Activated effector memory CD4-positive, alpha-beta T cell treated with anti-CD3 and anti-CD28 coated beads, Interleukin-2, amount 50 U/mL, for 16 hours (primary cell): Measurements from ENCODE around the gene FBXO31.
"Not testable (repeated sequence)": the region's sequence is repeated elsewhere in the genome, so short reads cannot be mapped to it uniquely, and the experiment has no call there.

Source experiments
- DNase-seq: peaks from one replicate; pipeline ENCODE4 v3.0.0-alpha.2; 2020

Gene FBXO31

GRCh38 chr16:87340198-87340597 is 43.4 kb downstream of the FBXO31 start:
- no peak for DNase-seq

GRCh38 chr16:87339724-87340105 is 43.9 kb downstream of the FBXO31 start:
- not testable (repeated sequence) for DNase-seq

GRCh38 chr16:87339086-87339723 is 44.4 kb downstream of the FBXO31 start:
- no peak for DNase-seq

GRCh38 chr16:87338155-87338765 is 45.3 kb downstream of the FBXO31 start:
- no peak for DNase-seq

GRCh38 chr16:87337262-87337771 is 46.3 kb downstream of the FBXO31 start:
- no peak for DNase-seq

- DNase-seq = no peak
Observed at GRCh38 chr16:87336434-87337240, 46.9 kb downstream of the FBXO31 start.

- DNase-seq = no peak
Observed at GRCh38 chr16:87335625-87336433, 47.7 kb downstream of the FBXO31 start.

- no peak for DNase-seq
Observed at GRCh38 chr16:87334651-87335624, 48.6 kb downstream of the FBXO31 start.

GRCh38 chr16:87333581-87334331 is 49.8 kb downstream of the FBXO31 start:
- no peak for DNase-seq

GRCh38 chr16:87333101-87333500 is 50.5 kb downstream of the FBXO31 start:
- no peak for DNase-seq

- no peak for DNase-seq
Observed at GRCh38 chr16:87332150-87332549, 51.4 kb downstream of the FBXO31 start.

GRCh38 chr16:87331241-87331801 is 52.3 kb downstream of the FBXO31 start:
- DNase-seq = no peak

GRCh38 chr16:87330646-87331045 is 52.9 kb downstream of the FBXO31 start:
- no peak for DNase-seq

GRCh38 chr16:87330257-87330624 is 53.3 kb downstream of the FBXO31 start:
- no peak for DNase-seq

GRCh38 chr16:87329436-87330256 is 53.9 kb downstream of the FBXO31 start:
- DNase-seq = no peak

GRCh38 chr16:87328846-87329245 is 54.7 kb downstream of the FBXO31 start:
- DNase-seq = no peak

GRCh38 chr16:87327798-87328495 is 55.6 kb downstream of the FBXO31 start:
- DNase-seq = no peak

- DNase-seq = no peak
Observed at GRCh38 chr16:87326151-87326571, 57.4 kb downstream of the FBXO31 start.

GRCh38 chr16:87325423-87325858 is 58.1 kb downstream of the FBXO31 start:
- no peak for DNase-seq
